Left lung (tissue), 10 donors: Measurements from ENCODE around the gene AMOT. TPM values are rescaled to one million over a fixed set of nuclear protein-coding genes. Genes with fewer than 3 reads are reported as not detected.

Experiments
- ATAC-seq: fragments of 200-7000 bp; cut with Tn5 transposase; one replicate; pipeline ENCODE4 v1.9.1; 2020; ENCODE audit warnings: moderate library complexity
- DNase-seq, 4 donors: peaks; one replicate each; pipeline ENCODE4 v3.0.0-alpha.2; 2013 to 2020
- H3K27ac ChIP-seq, 2 donors: fragments of 200-600 bp; sonication (generic) in 1 of 2; one replicate each; pipeline versions ENCODE4 v1.5.0 to v1.8.0; 2020 to 2021
- H3K27me3 ChIP-seq, 2 donors: fragments of 200-600 bp; sonication (generic) in 1 of 2; one replicate each; pipeline versions ENCODE4 v1.5.0 to v1.8.0; 2020 to 2021
- H3K36me3 ChIP-seq, 2 donors: fragments of 200-600 bp; sonication (generic) in 1 of 2; one replicate each; pipeline versions ENCODE4 v1.5.0 to v1.8.0; 2020 to 2021
- H3K4me1 ChIP-seq, 2 donors: fragments of 200-600 bp; one replicate each; pipeline ENCODE4 v1.8.0; 2021
- H3K4me3 ChIP-seq, 2 donors: fragments of 200-600 bp; sonication (generic) in 1 of 2; one replicate each; pipeline versions ENCODE4 v1.5.0 to v1.8.0; 2020 to 2021; ENCODE audit warnings: mild to moderate bottlenecking in 1 of 2
- H3K9me3 ChIP-seq, 2 donors: fragments of 200-600 bp; sonication (generic) in 1 of 2; one replicate each; pipeline versions ENCODE4 v1.5.0 to v1.8.0; 2020 to 2021
- intact Hi-C, 2 donors: fragments of 100-400 bp; cut with DNase I; formaldehyde crosslinking; loops; one replicate each; pipeline versions ENCODE4 v1.11.2 to v1.14.2; 2022
- polyA plus RNA-seq, 6 donors: library from polyadenylated mRNA; unstranded; fragments of 120-200 nt; gene quantifications; one replicate each; pipeline ENCODE4 v1.2.1, GENCODE V29; 2013; ENCODE audit not compliant: insufficient read length in 6 of 6
- total RNA-seq, 2 donors: library from RNA; stranded (reverse); fragmentation: NEBNext Ultra II Directional; extraction: Animal tissue kit (Norgen Biotek cat#: 25700); gene quantifications; one replicate each; pipeline ENCODE4 v1.2.1, GENCODE V29; 2021
- TF ChIP-seq, protein P1 (sequence below), 2 donors: fragments of 200-600 bp; sonication (generic) in 1 of 2; IDR thresholded peaks; one replicate each; pipeline versions ENCODE4 v1.5.0 to v1.8.0; 2021; ENCODE audit warnings: antibody characterized with exemption in 2 of 2
- donor health status: DM: no; HTN: yes; CAD: no.
- donor health status: DM: no; HTN: no; CAD: no.

Gene AMOT
- total and polyA plus RNA-seq, 8 donors: 7.5 to 31.0 (median 21.6) TPM

DNA sequence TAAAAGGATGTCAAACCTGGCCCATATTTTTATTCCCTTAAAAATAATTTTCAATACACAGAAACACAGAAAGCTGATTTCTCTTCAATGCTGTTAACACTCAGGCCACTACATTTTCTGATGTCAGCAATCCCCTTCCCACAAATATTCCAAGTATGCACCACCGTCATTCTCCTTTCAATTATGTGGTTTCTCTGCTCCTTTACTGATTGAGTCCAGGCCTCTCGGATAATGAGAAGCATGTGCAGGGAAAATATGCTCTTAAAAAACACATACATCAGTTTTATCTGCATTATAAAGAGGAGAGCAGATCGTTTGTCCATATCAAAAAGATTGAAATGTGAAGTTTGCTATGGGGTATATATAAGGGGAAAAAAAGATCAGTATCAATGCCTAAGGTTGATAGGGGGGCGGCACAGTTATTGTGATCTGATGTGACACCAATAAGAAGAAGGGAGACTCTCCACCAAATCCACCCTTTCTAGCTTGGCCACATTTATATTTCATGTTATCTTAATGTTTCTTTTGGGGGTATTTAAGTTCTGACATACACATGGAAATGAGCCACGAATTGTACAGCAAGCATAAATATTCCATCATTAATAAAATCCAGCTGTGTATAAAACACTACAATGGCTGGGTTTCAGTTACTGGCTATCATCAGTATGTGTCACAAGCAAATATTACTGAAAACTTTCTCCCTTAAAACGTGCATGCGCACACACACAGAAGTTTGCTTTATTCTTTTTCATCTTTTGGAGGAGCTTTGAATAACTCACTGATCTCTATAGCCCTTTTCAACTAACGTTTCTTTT is 6.4 kb downstream of the AMOT start:
- intact Hi-C loops: no loop called here
- Histone ChIP-seq H3K27me3 (no peaks in the 10 kb centered on the region), H3K36me3 (no peaks in the 10 kb centered on the region), H3K4me1 (no peaks in the 10 kb centered on the region), H3K27ac (no peak overlapping the region), H3K4me3 (no peak overlapping the region), H3K9me3 (no peaks in the 10 kb centered on the region)
- TF ChIP-seq, protein P1, sequence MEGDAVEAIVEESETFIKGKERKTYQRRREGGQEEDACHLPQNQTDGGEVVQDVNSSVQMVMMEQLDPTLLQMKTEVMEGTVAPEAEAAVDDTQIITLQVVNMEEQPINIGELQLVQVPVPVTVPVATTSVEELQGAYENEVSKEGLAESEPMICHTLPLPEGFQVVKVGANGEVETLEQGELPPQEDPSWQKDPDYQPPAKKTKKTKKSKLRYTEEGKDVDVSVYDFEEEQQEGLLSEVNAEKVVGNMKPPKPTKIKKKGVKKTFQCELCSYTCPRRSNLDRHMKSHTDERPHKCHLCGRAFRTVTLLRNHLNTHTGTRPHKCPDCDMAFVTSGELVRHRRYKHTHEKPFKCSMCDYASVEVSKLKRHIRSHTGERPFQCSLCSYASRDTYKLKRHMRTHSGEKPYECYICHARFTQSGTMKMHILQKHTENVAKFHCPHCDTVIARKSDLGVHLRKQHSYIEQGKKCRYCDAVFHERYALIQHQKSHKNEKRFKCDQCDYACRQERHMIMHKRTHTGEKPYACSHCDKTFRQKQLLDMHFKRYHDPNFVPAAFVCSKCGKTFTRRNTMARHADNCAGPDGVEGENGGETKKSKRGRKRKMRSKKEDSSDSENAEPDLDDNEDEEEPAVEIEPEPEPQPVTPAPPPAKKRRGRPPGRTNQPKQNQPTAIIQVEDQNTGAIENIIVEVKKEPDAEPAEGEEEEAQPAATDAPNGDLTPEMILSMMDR (IDR thresholded peaks at IDR 0.05): no peak
- ATAC-seq (no peak), DNase-seq (no peak)

DNA sequence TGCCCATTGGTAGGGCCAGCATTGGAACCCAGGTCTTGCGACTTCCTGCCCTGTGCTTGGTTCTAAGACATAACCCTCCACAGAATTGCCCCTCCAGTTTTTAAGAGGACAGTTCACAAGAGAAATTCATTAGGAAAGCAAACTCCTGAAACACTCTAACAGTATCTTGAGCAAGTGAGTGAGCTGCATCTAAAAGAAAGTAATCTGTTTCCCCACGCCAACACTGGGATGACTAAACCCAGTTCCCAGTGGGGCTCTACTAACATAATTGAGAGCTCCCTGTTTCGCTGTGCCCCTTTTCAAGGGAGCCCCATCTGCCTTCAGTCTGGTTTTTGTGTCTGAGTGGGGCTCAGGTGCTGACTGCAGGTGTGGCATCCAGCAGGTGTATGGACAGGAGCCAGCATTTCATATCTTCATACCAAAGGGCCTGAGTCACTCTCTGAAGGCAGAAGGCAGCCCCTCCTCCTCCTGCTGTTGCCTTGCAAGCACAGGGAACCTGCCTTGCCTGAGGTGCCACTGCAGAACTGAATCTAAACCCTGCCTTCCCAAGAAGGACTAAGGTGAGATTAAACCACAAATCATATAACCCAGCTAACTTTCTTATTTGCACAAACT is 8.0 kb downstream of the AMOT start:
- ATAC-seq: peak; percentile 98
- H3K4me1 ChIP-seq: no peaks in the 10 kb centered on the region
- no peaks in the 10 kb centered on the region for H3K9me3 ChIP-seq
- H3K4me3 ChIP-seq: no peak overlapping the region
- intact Hi-C loops: no loop called here
- TF ChIP-seq, protein P1 (IDR thresholded peaks at IDR 0.05): no peak
- H3K27ac ChIP-seq: peak overlapping the region in 1 of 2 donors; percentile 9
- no peaks in the 10 kb centered on the region for H3K36me3 ChIP-seq
- no peaks in the 10 kb centered on the region for H3K27me3 ChIP-seq
- DNase-seq: peak in 2 of 4 donors; percentile 67 to 73

DNA sequence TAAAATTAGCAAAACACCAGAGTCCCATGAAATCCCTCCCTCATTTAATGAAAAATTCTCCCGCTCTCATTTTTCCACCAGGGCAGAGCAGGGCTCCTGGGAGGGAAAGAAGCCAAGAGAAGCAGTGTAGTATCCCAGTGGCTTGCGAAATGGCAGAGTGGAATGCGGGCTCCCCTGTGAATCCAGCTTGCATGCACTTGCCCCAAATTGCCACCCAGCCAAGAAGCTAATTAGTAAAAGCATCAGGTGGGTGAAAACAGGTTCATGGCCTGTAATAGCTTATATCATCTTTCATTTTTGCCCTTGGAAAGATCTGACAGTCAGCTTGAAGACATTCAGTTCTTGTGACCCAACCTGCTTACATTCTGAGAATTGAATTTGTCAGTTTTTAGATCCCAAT is 10.1 kb downstream of the AMOT start:
- H3K27me3 ChIP-seq: no peaks in the 10 kb centered on the region
- intact Hi-C loops: no loop called here
- no peak overlapping the region for H3K27ac ChIP-seq
- no peaks in the 10 kb centered on the region for H3K4me1 ChIP-seq
- no peaks in the 10 kb centered on the region for H3K9me3 ChIP-seq
- TF ChIP-seq, protein P1 (IDR thresholded peaks at IDR 0.05): no peak
- ATAC-seq (no peak), DNase-seq (no peak)
- H3K4me3 ChIP-seq: no peak overlapping the region
- H3K36me3 ChIP-seq: no peaks in the 10 kb centered on the region

DNA sequence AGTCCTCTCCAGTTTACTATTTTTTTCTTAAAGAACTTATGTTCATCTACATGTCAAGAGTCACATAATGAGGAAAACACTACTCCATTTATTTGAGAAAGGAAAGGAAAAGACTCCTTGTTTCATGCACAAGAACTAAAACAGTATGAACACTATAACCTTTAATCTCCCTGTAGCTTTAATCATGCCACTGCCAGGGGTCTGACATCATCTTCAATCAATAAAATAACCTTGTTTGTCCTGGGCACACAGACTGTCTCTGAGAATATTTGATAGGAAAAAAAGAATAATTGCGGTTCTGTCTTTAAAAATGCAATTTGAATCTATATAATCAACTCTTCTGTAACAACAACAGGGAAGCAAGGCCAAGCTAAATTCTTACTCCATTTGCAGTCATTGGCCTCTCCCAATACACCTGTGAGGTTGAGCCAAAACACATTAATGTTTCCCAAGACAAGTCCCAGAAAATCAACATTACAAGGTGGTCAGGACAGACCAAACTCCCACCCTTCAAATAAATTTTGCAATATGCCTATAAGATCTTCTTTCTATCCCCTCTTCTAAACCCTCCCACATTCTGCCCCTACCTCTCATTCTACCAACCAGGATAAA is 13.2 kb downstream of the AMOT start:
- DNase-seq (no peak), ATAC-seq (no peak)
- intact Hi-C loops: no loop called here
- Histone ChIP-seq H3K4me1 (no peaks in the 10 kb centered on the region), H3K27me3 (no peaks in the 10 kb centered on the region), H3K27ac (no peak overlapping the region), H3K4me3 (no peak overlapping the region), H3K9me3 (no peaks in the 10 kb centered on the region), H3K36me3 (no peaks in the 10 kb centered on the region)
- TF ChIP-seq, protein P1 (IDR thresholded peaks at IDR 0.05): no peak

DNA sequence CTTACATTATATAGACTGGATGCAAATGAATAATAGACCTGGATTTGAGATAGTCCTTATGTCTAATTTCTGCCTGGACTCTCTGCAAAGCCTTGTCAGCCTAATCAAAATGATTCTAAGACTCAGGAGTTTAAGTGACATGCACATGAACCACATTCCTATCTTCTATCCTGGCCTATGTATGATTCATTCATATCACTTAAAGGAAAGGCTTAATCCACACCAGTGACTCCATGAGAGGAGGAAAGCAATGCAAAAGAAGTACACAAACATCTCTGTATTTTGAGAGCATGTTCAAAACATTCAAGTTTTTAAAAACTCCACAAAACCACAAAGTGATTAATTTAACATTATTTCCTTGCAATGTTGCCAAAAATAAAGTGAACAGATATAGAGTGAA is 14.6 kb downstream of the AMOT start:
- Histone ChIP-seq H3K27me3 (no peaks in the 10 kb centered on the region), H3K4me1 (no peaks in the 10 kb centered on the region), H3K9me3 (no peaks in the 10 kb centered on the region), H3K27ac (no peak overlapping the region), H3K4me3 (no peak overlapping the region), H3K36me3 (no peaks in the 10 kb centered on the region)
- ATAC-seq: no peak
- TF ChIP-seq, protein P1 (IDR thresholded peaks at IDR 0.05): no peak
- intact Hi-C loops: no loop called here
- DNase-seq: no peak
